ENCODE data around the gene NTF3. TPM values are rescaled to one million over a fixed set of nuclear protein-coding genes. Genes with fewer than 3 reads are reported as not detected.

NTF3 gene
- polyA plus RNA-seq, 3 donors, result not detected

DNA sequence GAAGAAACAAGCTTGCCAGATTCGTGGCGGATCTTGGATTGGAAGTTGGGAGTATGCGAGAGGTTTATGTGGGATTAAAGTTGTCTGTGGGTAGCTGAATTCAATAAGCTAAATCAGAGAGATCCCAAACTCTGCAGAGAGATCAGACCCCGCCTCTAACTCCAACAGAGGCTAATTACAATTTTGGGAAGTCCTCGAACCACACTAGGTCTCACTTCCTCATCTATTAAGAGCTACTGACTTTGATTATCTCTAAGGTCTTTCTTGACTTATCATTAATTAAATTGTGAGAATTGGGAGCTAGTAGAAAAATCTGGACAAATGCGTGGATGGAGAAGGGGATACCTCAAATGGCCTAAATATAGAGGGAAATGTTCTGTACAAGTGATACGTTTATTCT, 9.1 kb downstream of the NTF3 start:
- Histone ChIP-seq H3K79me2 (ENCODE audit: insufficient read depth, low read length) (no peaks in the 10 kb centered on the region), H3K36me3 (replicated peaks in 1 of 2; ENCODE audit: control insufficient read depth in 1 of 2, insufficient read depth in 2 of 2, low read length in 2 of 2) (no peaks in the 10 kb centered on the region), H3K9me3 (replicated peaks in 1 of 2; ENCODE audit: control insufficient read depth in 1 of 2, insufficient read depth in 1 of 2, low read length in 2 of 2) (no peaks in the 10 kb centered on the region), H3K27me3 (ENCODE audit: control insufficient read depth in 2 of 2, insufficient read depth in 2 of 2, low read length in 2 of 2) (peaks cover 40 to 44% of the 10 kb centered on the region in 2 donors), H3K4me2 (replicated peaks; ENCODE audit: extremely low read depth, low read length, poor library complexity, severe bottlenecking) (no peak overlapping the region), H2AFZ (ENCODE audit: insufficient read depth, low read depth, low read length, poor library complexity, severe bottlenecking) (no peak overlapping the region), H3K27ac (ENCODE audit: low read depth in 1 of 2, low read length in 2 of 2) (no peak overlapping the region), H3K9ac (ENCODE audit: insufficient read depth, low read length, poor library complexity, severe bottlenecking) (no peak overlapping the region), H3K4me3 (replicated peaks in 1 of 3; ENCODE audit: low read depth in 2 of 3, low read length in 3 of 3) (no peak overlapping the region), H4K20me1 (ENCODE audit: insufficient read depth, low read length) (no peaks in the 10 kb centered on the region), H3K4me1 (ENCODE audit: control insufficient read depth in 1 of 2, insufficient read depth in 2 of 2, low read length in 2 of 2) (peaks cover 0 to 12% of the 10 kb centered on the region in 2 donors)
- TF ChIP-seq, protein P1, sequence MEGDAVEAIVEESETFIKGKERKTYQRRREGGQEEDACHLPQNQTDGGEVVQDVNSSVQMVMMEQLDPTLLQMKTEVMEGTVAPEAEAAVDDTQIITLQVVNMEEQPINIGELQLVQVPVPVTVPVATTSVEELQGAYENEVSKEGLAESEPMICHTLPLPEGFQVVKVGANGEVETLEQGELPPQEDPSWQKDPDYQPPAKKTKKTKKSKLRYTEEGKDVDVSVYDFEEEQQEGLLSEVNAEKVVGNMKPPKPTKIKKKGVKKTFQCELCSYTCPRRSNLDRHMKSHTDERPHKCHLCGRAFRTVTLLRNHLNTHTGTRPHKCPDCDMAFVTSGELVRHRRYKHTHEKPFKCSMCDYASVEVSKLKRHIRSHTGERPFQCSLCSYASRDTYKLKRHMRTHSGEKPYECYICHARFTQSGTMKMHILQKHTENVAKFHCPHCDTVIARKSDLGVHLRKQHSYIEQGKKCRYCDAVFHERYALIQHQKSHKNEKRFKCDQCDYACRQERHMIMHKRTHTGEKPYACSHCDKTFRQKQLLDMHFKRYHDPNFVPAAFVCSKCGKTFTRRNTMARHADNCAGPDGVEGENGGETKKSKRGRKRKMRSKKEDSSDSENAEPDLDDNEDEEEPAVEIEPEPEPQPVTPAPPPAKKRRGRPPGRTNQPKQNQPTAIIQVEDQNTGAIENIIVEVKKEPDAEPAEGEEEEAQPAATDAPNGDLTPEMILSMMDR (IDR thresholded peaks at IDR 0.05), result no peak
- DNase-seq, result peak in 2 of 3 donors; percentile 7 to 31
- Mint-ChIP-seq H3K4me1 (peaks cover 9% of the 10 kb centered on the region), H3K27ac (no peak overlapping the region), H3K27me3 (ENCODE audit: low read depth in 3 of 3) (peaks cover 29 to 42% (median 41%) of the 10 kb centered on the region in 3 donors), H3K4me3 (no peak overlapping the region), H3K36me3 (no peaks in the 10 kb centered on the region), H3K9me3 (peaks cover 0 to 2% (median 0%) of the 10 kb centered on the region in 7 donors)
- 100% methylated on average over 1 of the region's 7 CpGs for WGBS (ENCODE audit: insufficient coverage)
- intact Hi-C loops (cut with micrococcal nuclease), result no loop called here

DNA sequence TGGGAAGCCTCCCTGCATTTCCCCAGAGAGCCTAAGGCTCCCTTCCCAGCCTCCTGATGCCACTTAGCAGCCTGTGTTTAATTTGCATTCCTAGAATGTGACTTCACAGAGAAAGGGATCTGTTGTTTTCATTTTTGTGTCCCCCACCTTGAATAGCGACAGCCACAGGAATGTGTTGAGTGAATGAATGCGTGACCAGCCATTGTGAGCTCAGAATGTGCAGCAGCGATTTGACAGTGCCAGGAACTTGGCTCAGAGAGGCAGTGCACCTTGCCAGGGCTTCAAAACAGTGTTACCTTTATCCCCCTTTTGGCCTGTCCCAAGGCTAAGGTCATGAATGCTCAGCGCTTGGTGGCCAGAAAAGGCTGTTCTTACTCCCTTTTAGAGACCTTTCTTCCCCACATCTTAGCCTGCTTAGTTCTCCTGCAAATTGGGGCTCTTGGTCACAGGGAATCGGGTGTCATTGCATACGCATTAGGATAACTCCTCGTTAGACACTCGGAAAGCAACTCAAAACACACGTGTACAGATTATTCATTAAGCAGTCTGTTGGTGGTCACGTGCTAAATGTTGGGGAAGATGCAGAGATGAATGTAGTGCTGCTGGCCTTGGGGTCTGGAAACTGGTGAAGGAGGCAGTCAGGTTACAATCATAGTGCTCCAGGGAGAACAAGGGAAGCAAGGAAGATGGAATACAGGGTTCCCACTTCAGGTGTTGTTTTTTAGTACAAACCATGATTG, 9.8 kb downstream of the NTF3 start:
- Mint-ChIP-seq H3K27ac (no peak overlapping the region), H3K27me3 (ENCODE audit: low read depth in 3 of 3) (peaks cover 29 to 45% (median 39%) of the 10 kb centered on the region in 3 donors)

More for the DNA sequence above, 9.8 kb downstream of the NTF3 start:
- Histone ChIP-seq H3K79me2 (ENCODE audit: insufficient read depth, low read length) (no peaks in the 10 kb centered on the region), H3K27me3 (ENCODE audit: control insufficient read depth in 2 of 2, insufficient read depth in 2 of 2, low read length in 2 of 2) (peaks cover 34 to 37% of the 10 kb centered on the region in 2 donors), H3K27ac (ENCODE audit: low read depth in 1 of 2, low read length in 2 of 2) (no peak overlapping the region), H3K9ac (ENCODE audit: insufficient read depth, low read length, poor library complexity, severe bottlenecking) (no peak overlapping the region), H3K9me3 (replicated peaks in 1 of 2; ENCODE audit: control insufficient read depth in 1 of 2, insufficient read depth in 1 of 2, low read length in 2 of 2) (no peaks in the 10 kb centered on the region), H3K4me1 (ENCODE audit: control insufficient read depth in 1 of 2, insufficient read depth in 2 of 2, low read length in 2 of 2) (peaks cover 0 to 12% of the 10 kb centered on the region in 2 donors), H4K20me1 (ENCODE audit: insufficient read depth, low read length) (no peaks in the 10 kb centered on the region), H3K4me3 (replicated peaks in 1 of 3; ENCODE audit: low read depth in 2 of 3, low read length in 3 of 3) (no peak overlapping the region), H3K4me2 (replicated peaks; ENCODE audit: extremely low read depth, low read length, poor library complexity, severe bottlenecking) (no peak overlapping the region), H3K36me3 (replicated peaks in 1 of 2; ENCODE audit: control insufficient read depth in 1 of 2, insufficient read depth in 2 of 2, low read length in 2 of 2) (no peaks in the 10 kb centered on the region), H2AFZ (ENCODE audit: insufficient read depth, low read depth, low read length, poor library complexity, severe bottlenecking) (no peak overlapping the region)
- WGBS (ENCODE audit: insufficient coverage), result 94% methylated on average over 10 of the region's 10 CpGs
- intact Hi-C loops (cut with micrococcal nuclease), result no loop called here
- Mint-ChIP-seq H3K9me3 (peaks cover 0 to 2% (median 0%) of the 10 kb centered on the region in 7 donors), H3K4me3 (no peak overlapping the region), H3K36me3 (no peaks in the 10 kb centered on the region), H3K4me1 (peaks cover 9% of the 10 kb centered on the region)
- TF ChIP-seq, protein P1 (IDR thresholded peaks at IDR 0.05), result no peak
- no peak for DNase-seq

All from CD14-positive monocyte (primary cell).